Body of pancreas (tissue), 4 donors: Measurements from ENCODE around the gene PDE4D.

Experiments used
- POLR2A ChIP-seq, 3 donors: fragments of 450-650 bp; IDR thresholded peaks; one replicate each; pipeline ENCODE4 v1.6.1; 2016; ENCODE audit warnings: antibody characterized with exemption in 3 of 3, mild to moderate bottlenecking in 2 of 3
- TF ChIP-seq, protein P1 (sequence below), 7 experiments: fragments of 450-650 bp in 4 of 7; fragments of 200-600 bp in 3 of 7; sonication (generic) in 3 of 7; IDR thresholded peaks; one replicate each; pipeline ENCODE4 v1.5.1; 2016 to 2019; ENCODE audit warnings: antibody characterized with exemption in 7 of 7

DNA sequence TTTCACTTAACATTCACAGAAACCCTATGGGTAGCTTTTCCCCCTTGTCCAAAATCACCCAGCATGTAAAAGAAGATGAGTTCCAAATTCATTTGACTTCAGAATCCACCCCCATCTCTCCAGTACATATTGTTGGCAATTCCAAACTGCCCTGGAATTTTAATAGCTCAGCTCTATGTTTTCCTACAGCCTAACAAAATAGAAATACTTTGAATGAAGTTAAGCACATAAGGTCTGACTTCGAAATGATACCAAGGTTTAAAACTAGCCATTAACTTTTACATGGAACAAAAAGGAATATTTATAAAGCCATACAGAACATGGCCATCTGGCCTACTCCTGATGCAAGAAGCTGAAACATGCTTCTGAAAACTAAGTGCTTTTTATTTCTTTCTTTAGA is 634.3 kb downstream of the PDE4D start:
- TF ChIP-seq, protein P1, sequence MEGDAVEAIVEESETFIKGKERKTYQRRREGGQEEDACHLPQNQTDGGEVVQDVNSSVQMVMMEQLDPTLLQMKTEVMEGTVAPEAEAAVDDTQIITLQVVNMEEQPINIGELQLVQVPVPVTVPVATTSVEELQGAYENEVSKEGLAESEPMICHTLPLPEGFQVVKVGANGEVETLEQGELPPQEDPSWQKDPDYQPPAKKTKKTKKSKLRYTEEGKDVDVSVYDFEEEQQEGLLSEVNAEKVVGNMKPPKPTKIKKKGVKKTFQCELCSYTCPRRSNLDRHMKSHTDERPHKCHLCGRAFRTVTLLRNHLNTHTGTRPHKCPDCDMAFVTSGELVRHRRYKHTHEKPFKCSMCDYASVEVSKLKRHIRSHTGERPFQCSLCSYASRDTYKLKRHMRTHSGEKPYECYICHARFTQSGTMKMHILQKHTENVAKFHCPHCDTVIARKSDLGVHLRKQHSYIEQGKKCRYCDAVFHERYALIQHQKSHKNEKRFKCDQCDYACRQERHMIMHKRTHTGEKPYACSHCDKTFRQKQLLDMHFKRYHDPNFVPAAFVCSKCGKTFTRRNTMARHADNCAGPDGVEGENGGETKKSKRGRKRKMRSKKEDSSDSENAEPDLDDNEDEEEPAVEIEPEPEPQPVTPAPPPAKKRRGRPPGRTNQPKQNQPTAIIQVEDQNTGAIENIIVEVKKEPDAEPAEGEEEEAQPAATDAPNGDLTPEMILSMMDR (IDR thresholded peaks at IDR 0.05): no peak
- TF ChIP-seq POLR2A (IDR thresholded peaks at IDR 0.05): no peak
